NCI-H128 (cell line): Measurements from ENCODE around the gene COPB2.
A peak's percentile ranks its signal among the peaks of the same experiment; 100 is the strongest.

ENCODE experiments used
- DNase-seq: peaks from one replicate; lab custom pipeline; 2025; ENCODE audit not compliant: unreplicated experiment; lab: John Stamatoyannopoulos, UW

COPB2 gene

DNA sequence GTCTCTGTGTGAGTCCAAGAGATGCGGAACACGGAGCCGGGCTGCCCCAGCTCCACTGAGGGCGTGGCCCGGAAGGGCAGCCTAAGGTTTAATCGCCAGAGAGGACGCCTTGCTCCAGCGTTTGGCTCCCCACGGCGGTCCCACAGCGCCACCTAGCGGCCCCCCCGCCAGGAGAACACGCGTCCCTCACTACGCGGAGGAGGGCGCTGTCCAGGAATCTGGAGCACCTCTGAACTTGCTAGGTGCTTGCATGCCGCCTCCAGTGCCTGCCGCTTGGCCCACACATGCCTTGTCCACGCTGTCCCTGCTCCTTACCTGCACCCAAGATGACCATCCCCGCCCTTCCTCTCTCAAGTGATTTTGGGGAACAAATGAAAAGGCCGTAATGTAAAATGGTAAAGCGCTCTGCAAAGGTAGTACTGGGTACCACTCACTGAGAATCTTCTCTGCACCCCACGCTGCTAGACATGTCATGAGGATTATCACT, 60.0 kb downstream of the COPB2 start:
- DNase-seq: peak; percentile 84

DNA sequence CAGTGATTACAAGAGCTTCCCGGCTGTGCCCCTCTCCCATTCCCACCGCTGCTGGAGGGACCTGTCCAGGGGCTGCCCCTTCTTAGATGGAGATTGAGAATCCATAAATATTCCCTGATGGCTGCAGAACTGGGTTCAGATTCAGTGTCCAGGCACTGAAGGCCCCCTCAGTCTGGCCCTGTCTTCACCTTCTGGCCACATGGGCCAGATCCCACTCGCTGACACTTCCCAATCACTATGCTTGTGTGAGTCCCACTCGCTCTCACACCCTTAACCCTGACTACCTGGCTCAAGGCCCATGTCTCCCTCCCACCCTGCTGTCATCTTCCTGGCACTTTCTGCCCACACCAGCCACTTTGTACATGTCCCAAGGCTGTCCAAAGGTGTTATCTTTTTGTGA, 61.1 kb downstream of the COPB2 start:
- no peak for DNase-seq

DNA sequence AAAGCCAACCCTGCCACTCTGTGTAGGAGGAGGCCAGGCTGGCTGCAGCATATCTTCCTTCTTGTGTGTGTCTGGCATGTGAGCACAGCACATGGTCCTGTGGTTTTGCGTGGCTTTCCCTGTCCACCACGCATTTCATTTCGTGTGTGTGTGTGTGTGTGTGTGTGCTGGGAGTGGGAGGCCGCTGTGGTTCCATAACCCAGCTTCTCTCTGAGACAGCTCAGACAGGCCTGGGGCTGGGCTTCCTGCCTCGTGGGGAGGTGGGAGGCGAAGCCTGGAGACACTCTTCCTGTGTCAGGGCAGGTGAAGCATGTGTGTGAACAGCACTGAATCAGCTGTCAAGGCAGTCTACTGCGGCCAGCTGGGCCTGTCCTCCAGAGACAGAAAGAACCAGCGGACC, 61.6 kb downstream of the COPB2 start:
- no peak for DNase-seq

DNA sequence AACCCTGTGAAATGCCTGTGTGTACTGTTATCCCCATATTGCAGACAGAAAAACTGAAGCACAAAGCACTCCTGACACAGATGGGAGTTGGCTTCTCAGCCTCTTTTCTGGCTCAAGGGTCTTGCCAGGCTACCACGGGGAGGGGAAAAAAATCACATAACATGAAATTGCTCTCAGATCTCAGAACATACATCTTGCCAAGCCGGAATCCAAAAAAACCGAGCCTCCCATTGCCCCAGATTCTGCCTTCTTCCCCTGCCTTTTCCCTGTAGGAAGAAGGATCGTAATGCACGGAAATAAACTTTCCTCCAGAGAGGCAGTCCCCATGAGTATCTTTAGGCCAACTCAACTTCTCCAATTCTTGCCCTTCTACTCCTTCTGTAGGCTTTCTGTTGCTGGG, 62.2 kb downstream of the COPB2 start:
- no peak for DNase-seq

DNA sequence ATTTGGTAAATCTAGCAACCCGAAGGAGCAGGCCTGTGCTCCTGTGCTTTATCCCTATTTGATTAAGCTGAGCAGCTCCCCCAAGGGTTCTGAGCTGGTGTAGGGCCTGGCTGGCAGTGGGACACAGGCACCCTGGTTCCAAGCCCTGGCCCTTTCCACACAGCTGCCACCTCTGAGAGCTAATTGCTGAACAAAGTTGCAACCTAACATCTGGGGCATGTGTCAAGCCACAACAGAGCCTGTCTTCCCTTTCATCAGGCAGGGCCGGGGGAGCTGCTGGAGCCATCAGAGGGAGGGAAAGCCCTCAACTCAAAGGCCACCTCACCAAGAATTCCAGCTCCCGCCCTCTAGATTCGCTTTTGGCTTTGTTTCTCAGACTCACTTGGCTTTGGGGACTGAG, 62.7 kb downstream of the COPB2 start:
- DNase-seq: no peak

DNA sequence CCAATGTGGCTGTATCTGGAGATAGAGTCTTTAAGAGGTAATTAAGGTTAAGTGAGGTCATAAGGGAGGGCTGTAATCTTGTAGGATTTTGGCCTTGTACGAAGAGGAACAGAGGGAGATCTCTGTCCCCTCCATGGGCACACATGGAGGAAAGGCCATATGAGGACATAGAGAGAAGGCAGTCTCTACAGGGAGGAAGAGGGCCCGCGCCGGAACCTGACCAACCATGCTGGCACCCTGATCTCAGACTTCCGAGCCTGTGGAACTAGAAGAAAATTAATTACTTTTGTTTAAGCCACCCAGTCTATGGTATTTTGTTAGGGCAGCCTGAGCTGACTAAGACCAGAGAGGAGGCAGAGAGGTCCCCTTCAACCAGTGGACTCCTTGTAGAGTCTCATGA, 63.3 kb downstream of the COPB2 start:
- DNase-seq: no peak

DNA sequence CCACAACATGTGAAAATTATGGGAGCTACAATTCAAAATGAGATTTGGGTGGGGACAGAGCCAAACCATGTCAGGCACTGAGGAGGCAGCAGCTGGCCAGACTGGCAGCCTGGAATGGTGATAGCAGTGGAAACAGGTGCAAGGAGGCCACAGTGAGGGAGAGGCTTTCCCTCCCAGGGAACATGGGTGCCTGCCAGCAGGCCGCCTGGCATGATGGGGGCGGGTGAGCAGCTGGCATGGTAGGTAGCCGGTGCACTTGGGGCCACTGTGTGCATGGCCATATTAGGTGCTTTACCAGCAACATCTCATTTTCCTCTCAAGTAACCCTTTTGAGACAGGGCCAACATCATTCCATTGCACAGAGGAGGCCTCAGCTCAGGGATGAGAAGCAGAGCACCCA, 63.9 kb downstream of the COPB2 start:
- DNase-seq: no peak

DNA sequence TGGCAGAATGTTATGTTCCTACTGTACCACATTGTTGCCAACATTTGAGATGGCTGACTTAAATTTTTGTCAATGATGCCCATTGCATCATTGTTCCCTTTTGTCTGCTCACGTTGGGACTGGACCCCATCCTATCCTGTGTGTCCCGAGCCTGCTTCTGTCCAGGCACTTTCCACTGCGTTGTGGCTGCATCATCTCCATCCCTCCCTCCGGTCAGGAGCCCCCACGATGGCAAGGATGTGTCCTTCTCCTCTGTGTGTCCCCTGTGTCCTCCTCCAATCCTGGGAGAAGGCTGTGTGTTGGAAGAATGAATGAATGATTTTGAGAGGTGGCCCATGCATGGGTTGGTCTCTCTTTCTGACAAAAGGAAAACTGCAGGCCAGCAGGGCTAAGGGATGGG, 65.0 kb downstream of the COPB2 start:
- DNase-seq: no peak

DNA sequence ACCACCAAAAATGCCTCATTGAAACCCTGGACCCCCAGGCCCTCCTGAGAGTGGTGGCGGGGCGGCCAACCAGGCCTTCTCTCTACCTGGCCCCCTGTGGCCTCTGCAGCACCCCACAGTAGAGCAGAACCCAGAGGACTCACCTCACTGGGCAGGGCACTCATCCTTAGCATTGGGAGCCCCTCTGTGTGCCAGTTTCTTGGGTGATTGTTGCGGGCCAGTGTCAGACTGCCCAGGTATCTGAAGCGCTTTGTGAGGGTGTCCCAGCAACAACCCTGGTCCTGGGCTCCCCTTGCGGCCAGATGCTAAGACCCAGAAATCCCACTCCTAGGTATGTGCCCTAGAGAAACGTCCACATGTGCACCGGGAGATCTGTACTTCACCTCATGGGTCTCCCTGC, 66.3 kb downstream of the COPB2 start:
- DNase-seq: no peak

DNA sequence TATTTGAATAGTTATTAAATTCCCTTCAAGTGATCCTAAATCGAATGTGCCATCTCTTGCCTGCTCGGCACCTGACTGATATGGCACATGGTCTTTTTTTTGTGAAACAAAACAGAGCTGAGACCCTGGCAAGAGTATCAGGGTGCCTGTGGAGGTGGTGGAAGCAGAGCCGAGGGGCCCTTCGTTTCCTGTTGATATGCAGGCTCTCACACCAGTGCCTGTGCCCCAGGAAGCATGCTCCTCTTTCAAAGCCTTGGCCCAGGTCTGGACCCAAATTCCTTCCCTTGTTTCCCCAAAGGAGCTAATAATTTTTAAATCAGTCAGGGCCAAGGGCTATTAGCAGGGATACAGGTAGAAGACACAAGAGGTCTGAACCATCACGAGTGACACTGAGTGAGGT, 67.1 kb downstream of the COPB2 start:
- no peak for DNase-seq

DNA sequence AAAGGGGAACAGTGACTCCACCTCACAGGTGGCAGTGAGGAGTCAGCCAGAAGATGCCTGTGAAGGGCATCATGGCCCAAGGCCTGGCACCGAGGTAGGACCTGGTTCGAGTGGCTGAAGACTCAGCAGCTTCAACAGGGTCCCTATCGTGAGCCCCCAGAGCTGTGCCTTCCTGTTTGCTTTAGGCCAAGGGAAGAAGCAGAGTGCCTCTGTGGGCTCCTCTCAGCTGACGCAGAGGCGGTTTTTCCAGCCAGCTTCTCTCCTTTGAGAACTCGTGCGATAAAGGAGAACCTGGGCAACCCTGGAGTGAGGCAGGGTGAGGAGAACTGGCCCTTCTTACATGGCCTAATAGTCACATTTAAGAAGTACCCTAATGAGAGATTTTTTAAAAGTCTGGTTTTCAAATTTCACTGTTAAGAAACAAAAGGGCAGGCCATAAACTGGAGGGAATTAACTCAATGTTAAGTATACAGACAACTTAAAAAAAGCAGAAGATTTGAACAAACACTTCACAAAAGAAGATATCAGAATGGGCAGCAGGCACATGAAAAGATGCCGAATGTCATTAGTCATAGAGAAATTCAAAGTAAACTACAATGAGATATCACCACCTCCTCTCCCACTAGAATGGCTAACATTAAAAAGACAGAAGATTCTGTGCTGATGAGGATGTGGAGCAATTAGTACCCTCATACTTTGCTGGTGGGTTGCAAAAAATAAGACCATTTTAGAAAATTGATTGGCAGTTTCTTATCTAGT, 68.7 kb downstream of the COPB2 start:
- DNase-seq: no peak

DNA sequence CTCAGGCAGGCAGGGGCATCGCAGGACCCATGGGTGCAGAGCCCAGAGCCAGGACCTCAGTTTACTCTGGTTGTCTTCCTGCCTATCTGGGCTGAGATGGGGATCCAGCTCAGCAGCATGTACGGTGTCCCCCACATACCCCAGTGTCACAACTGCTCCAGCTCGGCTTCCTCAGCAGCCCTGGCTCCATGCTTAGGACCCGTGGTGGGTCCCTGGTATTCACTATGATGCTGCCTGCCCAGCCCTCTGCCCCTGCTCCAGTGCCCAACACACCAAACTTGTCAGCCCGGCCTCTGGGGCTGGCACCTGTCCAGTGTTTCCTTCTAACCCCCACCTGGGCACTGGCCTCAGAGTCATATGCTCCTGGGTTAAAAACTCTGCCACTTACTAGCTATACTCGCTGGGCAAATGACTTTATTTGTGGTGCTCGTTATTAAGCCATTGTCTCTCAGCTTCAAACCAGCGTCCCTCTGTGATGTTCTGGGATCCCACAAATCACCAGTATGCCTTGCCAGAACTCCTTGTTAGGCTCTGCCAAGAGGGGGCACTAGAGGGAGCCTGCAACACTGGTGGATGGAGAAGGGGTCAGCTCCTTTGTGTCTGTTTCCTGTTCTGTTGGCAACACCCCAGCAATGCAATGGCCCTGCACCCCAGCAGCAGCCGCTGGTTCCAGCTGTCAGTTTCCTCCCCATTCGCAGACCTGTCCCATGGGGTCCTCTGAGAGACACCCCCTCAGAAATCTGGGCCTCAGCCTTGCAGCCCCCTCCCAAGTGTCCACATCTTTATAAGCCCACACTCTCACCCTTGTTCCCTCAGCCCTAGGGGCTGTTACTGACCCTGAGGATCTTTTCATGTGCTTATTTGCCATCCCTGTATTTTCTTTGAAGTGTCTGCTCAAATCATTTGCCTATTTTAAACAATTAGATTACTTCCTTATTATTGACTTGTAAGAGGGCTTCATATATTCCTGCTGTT, 69.7 kb downstream of the COPB2 start:
- DNase-seq: no peak

DNA sequence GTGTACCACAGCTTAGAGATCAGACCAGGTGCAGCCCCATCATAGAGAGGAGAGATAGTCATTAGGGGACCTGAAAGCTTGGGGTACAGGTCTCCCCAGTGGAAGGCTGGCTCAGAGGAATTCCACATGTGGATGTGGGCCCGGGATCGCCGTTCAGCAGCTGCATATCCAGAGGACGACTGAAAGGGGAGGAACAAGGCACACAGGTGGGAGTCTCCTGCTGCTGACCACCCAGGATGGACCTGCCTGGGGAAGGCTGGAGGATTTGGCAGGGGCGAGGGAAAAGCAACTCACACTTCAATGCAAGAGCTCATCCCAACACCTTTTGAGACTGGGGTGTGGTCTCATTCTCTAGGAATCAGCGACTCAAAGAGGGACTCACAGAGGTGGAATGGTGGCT, 70.6 kb downstream of the COPB2 start:
- DNase-seq: no peak

DNA sequence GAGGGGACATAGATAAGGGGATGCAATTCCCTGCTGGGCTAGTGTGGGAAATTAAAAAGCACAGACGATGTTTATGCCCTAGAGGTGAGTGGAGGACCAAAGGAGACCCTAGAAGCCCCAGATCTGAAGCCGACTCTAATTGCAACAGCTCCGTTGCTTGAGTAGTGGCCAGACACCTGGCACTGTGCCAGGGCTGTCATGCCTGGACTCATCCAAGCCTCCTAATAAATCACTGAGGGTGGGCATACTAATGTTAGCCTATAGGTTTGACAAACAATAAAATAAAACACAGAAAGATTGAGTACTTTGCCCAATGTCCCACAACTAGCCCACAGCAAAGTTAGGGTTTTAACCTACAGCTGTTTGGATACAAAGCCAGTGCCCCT, 71.0 kb downstream of the COPB2 start:
- no peak for DNase-seq

DNA sequence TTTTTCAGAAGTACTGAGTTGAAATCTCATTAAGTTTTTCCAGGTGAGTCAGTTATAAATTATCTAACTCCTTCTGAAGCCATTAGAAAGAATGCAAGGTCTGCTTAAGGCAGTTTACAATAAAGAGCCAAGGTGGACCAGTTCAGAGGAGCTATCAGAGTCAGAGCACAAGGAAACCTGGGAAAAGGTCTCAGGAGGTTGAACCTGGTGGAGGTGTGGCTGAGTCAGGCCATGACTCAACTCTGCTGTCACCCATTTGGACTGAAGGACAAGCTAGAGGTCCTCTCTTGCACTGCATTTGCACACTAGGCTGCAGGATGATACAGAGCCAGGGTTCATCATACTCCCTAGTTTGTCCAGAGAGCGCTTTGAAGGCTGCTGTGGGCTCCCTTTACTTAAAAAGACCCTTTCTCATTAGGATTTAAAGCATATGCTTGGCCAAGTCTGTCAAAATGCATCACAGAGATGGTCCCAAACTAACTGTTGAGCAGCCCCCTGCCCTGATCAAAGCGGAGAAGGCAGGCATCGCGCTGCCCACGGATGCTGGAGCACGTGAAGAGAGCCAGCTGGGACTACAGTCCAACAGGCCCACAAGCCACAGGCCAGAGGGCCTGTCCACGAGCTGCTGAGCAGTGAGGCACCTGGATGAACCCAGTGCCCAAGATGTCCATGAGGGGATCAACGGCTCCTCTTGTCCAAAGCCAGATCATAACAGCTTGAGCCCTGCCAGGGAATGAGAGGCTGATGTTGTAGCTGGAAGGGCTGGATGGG, 71.6 kb downstream of the COPB2 start:
- DNase-seq: no peak

DNA sequence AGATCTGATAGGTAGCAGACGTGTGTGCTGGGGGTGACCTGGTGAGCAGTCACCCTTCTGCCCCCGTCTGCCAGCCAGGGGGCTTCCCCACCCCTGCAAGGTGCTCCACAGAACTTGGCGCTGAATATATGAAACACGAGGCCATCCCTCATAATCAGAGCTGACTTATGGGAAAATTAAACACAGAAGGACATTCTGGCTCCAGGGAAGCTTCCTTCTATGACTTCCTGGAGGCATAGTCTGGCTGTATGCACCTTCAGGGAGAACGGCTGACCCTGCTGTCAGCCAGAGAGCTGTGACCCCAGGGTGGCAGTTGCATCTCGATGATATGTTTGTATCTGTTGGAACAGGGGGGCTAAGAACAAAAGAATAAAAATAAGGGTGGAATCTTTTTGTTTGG, 72.2 kb downstream of the COPB2 start:
- no peak for DNase-seq

DNA sequence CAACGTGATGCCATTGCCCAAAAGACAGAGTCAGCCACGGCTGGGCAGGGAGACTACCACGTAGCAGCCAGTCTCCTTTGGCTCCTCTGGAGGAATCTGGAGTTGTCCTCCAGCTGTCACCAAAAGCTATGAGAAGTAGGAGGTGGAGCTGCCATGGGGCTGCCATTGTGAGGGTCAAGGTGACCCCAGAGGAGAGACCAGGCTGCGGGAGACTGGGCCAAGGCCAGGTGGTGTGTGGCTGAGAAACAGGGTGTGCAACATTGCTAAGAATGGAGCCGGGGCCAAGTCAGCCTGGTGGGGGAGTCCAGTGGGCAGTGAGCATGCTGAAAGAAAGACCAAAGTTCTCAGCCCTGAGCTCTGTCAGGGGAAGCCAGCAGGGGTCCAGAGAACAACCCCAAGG, 75.5 kb downstream of the COPB2 start:
- no peak for DNase-seq

DNA sequence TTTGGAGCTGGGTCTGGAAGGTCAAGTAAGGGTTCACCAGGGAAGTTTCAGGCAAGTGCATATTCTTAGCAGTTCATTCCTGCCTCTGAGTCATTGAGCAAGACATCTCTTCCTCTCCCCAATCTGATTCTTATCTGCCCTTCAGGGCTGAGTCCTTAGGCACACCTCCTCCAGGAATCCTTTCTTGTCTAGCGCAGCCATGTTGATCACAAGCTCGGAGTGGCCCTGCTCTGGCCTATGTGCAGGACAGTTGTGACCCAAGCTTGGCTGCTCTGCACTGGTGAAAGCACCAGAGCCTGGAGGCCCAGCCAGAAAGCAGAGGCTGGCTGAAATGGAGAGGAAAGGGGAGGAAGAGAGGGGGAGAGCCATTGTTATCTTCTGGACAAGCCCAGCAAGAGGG, 76.5 kb downstream of the COPB2 start:
- DNase-seq: no peak

DNA sequence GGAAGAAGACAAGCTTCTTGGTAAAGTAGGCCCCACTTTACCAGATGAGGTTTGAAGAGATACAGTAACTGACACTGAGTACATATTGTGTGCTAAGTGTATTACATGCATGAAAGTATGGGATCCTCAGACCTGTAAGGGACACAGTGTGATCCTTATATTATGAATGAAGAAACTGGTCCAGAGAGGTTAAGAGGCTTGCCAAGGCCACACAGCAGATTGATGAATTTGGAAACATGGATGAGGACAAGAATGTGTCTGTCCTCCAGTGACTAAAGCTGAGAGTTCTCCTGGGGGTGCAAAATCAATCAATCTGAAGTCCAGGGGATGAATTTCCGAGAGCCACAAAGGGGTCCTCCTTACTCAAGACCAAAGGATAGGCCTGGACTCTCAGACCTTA, 77.0 kb downstream of the COPB2 start:
- no peak for DNase-seq

DNA sequence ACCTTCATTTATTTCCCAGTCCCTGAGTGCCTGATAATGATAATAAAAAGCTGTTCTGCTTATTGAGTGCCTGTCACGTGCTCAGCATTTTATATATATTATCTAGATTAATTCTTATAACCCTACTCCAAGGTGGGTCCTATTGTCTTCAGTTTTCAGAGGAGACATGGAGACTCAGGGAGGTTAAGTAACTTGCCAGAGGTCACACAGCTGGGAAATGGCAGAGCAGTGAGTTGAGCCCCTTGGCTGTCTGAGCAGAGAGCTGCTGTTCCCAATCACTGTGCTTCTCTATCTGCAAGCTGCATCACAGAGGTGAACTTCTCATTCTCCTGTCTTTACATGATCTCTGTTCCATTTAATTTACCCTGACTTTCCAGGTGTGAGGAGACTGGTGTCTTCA, 77.9 kb downstream of the COPB2 start:
- DNase-seq: no peak

DNA sequence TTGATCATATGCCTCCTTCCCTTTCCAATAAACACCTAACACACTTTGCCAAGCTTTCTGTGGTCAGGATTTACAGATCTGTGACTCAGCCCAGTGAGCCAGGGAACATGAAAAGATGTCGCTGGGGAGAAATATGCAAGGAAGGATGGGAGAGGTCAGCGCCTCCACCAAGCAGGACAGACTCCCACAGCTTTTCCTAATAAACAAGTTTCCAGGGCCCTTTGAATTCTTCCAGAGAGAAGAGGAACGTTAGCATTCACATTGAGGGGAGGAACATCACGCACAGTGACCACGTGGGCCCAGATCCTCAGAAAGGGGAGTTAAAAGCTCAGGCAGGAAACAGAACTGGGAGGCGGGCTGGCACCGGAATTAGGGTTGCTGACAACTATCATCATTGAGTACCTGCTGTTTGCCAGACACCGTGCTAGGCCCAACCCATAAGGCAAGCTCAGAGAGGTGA, 78.9 kb downstream of the COPB2 start:
- no peak for DNase-seq
